BE2C (cell line): ENCODE data around the gene JAKMIP1.

ENCODE experiments used
- DNase-seq: peaks from one replicate; pipeline ENCODE4 v3.0.0-alpha.2; 2020
- H3K27me3 ChIP-seq: fragments of 250-450 bp; sonication (Bioruptor Pico); 2 replicates; pipeline ENCODE4 v1.5.1; 2020; ENCODE audit warnings: mild to moderate bottlenecking
- H3K36me3 ChIP-seq: fragments of 250-450 bp; sonication (Bioruptor Pico); 2 replicates; pipeline ENCODE4 v1.5.1; 2020; ENCODE audit warnings: mild to moderate bottlenecking
- H3K4me1 ChIP-seq: fragments of 250-450 bp; sonication (Bioruptor Pico); 2 replicates; pipeline ENCODE4 v1.5.1; 2020
- H3K4me3 ChIP-seq: 2 replicates; pipeline ENCODE4 v1.5.1; 2011; ENCODE audit warnings: low read depth, low read length
- H3K9me3 ChIP-seq: fragments of 250-450 bp; sonication (Bioruptor Pico); 2 replicates; pipeline ENCODE4 v1.5.1; 2020
- CTCF ChIP-seq: IDR thresholded peaks from 2 replicates; pipeline ENCODE4 v1.5.1; 2012; ENCODE audit warnings: mild to moderate bottlenecking, low read depth, low read length

JAKMIP1 gene

GRCh38 chr4:6112606-6113290 lies 87.6 kb downstream of the JAKMIP1 start:
- TF ChIP-seq CTCF: no peak
- Histone ChIP-seq H3K9me3 (no peaks in the 10 kb centered on the region), H3K36me3 (no peaks in the 10 kb centered on the region), H3K27me3 (no peaks in the 10 kb centered on the region), H3K4me1 (peaks cover 9% of the 10 kb centered on the region), H3K4me3 (no peak overlapping the region)
- DNase-seq: no peak

GRCh38 chr4:6111354-6111960 lies 88.9 kb downstream of the JAKMIP1 start:
- Histone ChIP-seq H3K4me1 (peaks cover 6% of the 10 kb centered on the region), H3K9me3 (no peaks in the 10 kb centered on the region), H3K36me3 (no peaks in the 10 kb centered on the region; the same call in 1 of the 2 replicates), H3K27me3 (no peaks in the 10 kb centered on the region), H3K4me3 (no peak overlapping the region)
- no peak for TF ChIP-seq CTCF
- peak; percentile 29 for DNase-seq

DNA sequence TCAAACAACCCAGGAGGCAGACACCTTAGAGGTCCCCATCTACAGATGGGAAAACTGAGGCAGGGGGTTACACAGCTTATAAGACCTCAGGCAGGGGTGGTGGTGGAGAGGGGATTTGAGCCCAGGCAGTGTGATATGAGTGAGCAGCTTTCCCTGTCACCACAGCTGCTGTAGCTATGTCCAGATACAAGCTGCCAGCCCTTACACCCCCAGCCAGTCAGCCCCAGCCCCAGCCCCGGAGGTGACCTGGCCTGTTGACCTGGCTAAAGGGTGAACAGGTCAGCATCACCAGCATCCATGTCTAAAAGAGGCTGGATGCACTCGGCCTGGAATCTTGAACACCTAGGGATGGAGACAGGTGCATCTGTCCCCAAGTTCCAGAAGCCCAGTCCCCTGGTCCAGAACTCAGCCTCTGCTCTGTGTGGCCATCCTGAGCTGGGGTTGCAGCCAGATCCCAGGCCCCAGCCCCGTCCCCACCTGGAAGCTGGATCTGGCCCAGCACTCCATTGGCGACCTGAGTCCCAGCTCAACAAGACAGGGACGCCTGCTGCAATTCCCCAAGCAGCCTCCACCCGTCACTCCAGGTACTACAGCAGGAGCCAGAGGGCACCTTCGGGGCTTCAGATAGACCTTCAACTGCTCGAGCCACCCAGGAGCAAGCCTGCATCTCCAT lies 89.5 kb downstream of the JAKMIP1 start:
- TF ChIP-seq CTCF: no peak
- DNase-seq: no peak
- Histone ChIP-seq H3K4me3 (no peak overlapping the region), H3K36me3 (no peaks in the 10 kb centered on the region; the same call in 1 of the 2 replicates), H3K9me3 (no peaks in the 10 kb centered on the region), H3K4me1 (peaks cover 6% of the 10 kb centered on the region), H3K27me3 (no peaks in the 10 kb centered on the region)

GRCh38 chr4:6109842-6110560 lies 90.3 kb downstream of the JAKMIP1 start:
- TF ChIP-seq CTCF: peak; percentile 64
- peak; percentile 40 for DNase-seq
- H3K27me3 ChIP-seq: no peaks in the 10 kb centered on the region
- no peaks in the 10 kb centered on the region for H3K9me3 ChIP-seq
- H3K4me3 ChIP-seq: no peak overlapping the region
- H3K36me3 ChIP-seq: no peaks in the 10 kb centered on the region; the same call in 1 of the 2 replicates
- peaks cover 6% of the 10 kb centered on the region for H3K4me1 ChIP-seq

DNA sequence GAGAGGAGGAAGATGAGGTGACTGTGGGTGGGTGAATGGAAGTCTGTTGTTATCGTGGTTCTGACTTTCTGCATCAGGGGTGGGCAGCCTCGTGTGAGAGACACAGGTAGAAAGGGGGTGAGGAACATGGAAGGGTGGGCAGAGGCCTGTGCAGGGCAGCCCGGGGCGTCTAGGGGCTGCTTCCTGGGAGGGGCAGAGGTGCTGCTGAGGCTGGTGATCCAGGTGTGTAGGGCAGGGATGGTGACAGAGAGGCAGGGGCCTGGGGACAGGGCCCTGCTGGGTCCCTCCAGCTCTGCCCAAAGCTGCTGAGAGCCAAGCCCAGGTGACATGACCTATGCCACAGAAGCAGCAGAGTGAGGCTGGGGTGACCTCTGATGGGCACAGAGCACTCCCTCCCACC lies 92.5 kb downstream of the JAKMIP1 start:
- TF ChIP-seq CTCF: no peak
- no peak overlapping the region for H3K4me3 ChIP-seq
- H3K9me3 ChIP-seq: no peaks in the 10 kb centered on the region
- no peak for DNase-seq
- peaks cover 6% of the 10 kb centered on the region for H3K4me1 ChIP-seq
- peaks cover 2% of the 10 kb centered on the region; the same call in 1 of the 2 replicates for H3K36me3 ChIP-seq
- no peaks in the 10 kb centered on the region for H3K27me3 ChIP-seq
